Measurements from ENCODE around the gene MOSPD3.

DNA sequence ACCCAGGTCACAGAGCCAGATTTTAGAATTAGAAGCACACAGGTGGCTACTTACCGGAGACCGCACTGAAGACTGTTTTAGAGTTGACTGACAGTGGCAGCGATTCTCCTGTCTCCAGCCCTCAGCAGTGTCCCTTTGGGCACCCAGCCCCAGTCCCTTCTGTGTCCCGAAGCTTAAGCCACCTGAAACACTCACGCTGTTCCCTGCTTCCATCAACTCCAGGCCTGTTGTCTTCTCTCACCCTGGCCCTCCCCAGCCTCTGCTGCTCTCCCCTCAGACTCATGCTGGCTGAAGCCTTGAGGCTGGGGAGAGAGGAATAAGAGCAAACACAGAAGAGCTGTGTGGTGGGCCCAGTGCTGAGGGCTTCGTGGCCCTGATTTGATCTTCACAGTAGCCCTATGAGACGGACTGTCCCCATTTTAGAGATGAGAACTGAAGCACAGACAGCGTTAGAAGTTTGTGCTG lies 49.2 kb upstream of the MOSPD3 start:
- TF ChIP-seq, protein P1, sequence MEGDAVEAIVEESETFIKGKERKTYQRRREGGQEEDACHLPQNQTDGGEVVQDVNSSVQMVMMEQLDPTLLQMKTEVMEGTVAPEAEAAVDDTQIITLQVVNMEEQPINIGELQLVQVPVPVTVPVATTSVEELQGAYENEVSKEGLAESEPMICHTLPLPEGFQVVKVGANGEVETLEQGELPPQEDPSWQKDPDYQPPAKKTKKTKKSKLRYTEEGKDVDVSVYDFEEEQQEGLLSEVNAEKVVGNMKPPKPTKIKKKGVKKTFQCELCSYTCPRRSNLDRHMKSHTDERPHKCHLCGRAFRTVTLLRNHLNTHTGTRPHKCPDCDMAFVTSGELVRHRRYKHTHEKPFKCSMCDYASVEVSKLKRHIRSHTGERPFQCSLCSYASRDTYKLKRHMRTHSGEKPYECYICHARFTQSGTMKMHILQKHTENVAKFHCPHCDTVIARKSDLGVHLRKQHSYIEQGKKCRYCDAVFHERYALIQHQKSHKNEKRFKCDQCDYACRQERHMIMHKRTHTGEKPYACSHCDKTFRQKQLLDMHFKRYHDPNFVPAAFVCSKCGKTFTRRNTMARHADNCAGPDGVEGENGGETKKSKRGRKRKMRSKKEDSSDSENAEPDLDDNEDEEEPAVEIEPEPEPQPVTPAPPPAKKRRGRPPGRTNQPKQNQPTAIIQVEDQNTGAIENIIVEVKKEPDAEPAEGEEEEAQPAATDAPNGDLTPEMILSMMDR (conservative IDR thresholded peaks at IDR 0.05; ENCODE audit: low read length), result no peak
- no peak for TF ChIP-seq EZH2phosphoT487 (IDR thresholded peaks at IDR 0.05; ENCODE audit: borderline replicate concordance, low read depth, low read length)

Measured in OCI-LY7 (cell line).